NCI-H446 treated with DMSO at 0.1 percent for 48 hours (cell line): ENCODE data around the gene IL17C.
"Not testable (repeated sequence)": the region's sequence is repeated elsewhere in the genome, so short reads cannot be mapped to it uniquely, and the experiment has no call there.

ENCODE experiments used
- DNase-seq: peaks from one replicate; lab custom pipeline; 2025; lab: John Stamatoyannopoulos, UW

The IL17C gene

DNA sequence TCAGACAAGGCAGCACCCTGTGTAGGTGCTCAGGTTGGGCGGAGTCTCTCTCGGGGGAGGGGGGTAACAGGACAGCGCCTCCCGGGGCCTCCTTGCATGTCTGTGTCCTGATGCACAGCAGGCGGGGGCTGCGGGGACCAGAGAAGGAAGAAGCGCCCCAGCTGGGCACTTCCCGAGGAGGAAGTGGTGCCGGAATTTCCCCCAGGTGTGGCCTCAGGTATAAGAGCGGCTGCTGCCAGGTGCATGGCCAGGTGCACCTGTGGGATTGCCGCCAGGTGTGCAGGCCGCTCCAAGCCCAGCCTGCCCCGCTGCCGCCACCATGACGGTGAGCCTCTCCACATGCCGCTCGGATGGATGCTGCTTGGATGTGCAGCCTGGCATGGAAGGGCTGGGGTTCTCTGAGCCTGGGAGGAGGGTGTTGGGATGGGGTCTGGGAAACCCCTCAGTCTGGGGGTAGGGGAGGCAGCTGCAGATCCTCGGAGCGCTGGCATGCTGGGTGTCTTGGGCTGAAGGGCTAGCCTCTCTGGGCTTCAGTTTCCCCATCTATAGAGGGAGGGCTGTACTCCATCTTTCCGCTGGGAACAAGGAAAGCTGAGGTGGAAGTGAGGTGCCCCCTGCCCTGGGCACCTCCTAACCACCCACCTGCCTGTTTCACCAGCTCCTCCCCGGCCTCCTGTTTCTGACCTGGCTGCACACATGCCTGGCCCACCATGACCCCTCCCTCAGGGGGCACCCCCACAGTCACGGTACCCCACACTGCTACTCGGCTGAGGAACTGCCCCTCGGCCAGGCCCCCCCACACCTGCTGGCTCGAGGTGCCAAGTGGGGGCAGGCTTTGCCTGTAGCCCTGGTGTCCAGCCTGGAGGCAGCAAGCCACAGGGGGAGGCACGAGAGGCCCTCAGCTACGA, at the start of gene IL17C:
TSS of gene IL17C (plus strand) at position 250 of the 908 bp plus-strand sequence. CDS start at position 320, 70 bp downstream.
- DNase-seq: no peak

GRCh38 chr16:88588754-88589153, 49.6 kb upstream of the IL17C start:
- DNase-seq: no peak

DNA sequence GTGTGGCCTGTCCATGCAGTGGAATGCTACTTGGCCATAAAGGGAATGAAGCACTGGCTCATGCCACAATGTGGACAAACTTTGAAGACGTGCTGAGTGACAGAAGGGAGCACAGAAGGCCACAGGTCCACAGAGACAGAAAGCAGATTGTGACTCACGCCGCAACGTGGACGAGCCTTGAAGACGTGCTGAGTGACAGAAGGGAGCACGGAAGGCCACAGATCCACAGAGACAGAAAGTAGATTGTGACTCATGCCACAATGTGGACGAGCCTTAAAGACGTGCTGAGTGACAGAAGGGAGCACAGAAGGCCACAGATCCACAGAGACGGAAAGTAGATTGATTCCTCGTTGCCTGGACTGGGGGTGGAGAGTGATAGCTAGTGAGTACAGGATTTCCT, 48.9 kb upstream of the IL17C start:
- DNase-seq: no peak

GRCh38 chr16:88591577-88592021, 46.8 kb upstream of the IL17C start:
- no peak for DNase-seq

DNA sequence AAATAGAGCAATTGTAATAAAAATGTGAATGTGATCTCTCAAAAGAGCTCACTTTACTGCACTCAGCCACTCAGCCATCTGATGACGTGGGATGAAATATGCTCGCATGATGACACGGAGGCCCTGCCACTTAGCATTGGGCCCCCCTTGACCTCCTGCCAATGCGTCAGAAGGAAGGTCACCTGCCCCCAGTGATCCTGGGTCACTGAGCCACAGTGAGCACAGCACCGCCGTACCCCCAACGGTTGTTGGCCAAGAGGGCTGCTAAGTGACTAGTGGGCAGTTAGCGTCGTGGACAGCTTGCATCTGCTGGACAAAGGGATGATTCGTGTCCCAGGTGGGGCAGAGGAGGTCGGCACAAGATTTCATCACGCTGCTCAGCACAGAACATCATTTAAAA, 45.3 kb upstream of the IL17C start:
- no peak for DNase-seq

DNA sequence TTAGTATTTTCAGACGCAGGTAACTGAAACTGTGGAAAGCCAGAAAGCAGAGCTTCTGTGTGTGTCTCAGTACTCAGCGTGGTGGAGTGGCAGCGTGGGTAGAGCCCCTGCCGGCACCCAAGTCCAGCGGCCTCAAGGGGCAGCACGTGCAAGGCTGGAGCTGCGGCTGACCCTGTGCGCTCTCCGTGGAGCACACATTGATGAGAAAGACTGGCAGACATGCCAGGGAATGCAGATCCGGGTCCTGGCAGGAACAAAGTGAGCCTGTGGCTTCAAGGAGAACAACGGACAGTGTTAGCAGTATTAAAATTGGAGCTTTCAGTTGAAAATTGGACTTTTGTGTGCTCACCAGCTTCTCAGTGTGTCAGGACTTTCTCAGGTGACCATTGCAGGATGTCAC, 44.9 kb upstream of the IL17C start:
- DNase-seq: no peak

GRCh38 chr16:88593910-88594309, 44.5 kb upstream of the IL17C start:
- no peak for DNase-seq

- DNase-seq: no peak
These were observed 43.3 kb upstream of the IL17C start for GRCh38 chr16:88595101-88595500.

- no peak for DNase-seq
These were observed 42.5 kb upstream of the IL17C start for GRCh38 chr16:88595921-88596320.

DNA sequence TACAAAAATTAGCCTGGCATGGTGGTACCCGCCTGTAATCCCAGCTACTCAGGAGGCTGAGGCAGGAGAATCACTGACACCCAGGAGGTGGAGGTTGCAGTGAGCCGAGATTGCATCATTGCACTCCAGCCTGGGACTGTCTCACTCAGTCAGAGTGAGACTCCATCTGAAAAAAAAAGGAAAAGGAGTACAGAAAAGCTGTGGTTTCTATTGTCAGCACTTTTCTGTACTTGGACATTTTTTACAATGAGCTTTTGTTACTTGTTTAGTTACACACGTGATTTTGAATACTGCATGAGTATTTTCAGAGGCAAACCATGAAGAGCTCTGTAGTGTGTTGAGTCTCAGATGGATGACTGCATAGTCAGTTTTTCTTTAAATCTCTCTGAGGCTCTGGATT, 41.9 kb upstream of the IL17C start:
- DNase-seq: no peak

- DNase-seq: no peak
These were observed 40.4 kb upstream of the IL17C start for GRCh38 chr16:88597856-88598491.

DNA sequence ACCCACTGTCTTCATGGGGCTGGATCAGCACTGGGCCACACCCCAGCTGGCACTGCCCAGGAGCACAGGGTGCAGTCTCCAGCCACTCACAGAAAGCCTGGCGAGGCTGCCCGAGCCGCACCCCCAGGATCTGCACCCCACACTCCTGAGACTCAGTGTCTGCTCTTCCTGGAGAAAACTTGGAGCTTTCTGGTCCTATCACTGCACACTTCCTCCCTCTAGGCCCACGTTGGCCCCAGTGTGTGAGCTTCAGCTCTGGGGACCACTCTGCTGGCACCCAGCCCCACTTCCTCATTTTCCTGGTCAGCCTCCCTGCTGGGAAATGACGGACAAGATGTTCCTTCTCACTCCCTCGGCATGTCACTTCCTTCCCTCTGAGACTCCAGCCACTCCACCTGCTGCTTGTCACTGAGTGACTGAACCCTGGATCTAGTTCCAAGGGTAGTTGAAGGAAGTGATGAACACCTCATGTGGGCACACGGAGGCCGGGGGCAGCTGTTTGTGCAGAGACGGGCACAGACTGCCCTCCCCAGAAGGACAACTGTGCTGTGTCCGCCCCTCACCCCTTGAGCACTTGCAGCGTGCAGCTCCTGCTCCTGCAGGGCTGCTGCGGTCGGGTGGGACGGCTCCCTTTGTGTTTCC, 39.2 kb upstream of the IL17C start:
- no peak for DNase-seq

DNA sequence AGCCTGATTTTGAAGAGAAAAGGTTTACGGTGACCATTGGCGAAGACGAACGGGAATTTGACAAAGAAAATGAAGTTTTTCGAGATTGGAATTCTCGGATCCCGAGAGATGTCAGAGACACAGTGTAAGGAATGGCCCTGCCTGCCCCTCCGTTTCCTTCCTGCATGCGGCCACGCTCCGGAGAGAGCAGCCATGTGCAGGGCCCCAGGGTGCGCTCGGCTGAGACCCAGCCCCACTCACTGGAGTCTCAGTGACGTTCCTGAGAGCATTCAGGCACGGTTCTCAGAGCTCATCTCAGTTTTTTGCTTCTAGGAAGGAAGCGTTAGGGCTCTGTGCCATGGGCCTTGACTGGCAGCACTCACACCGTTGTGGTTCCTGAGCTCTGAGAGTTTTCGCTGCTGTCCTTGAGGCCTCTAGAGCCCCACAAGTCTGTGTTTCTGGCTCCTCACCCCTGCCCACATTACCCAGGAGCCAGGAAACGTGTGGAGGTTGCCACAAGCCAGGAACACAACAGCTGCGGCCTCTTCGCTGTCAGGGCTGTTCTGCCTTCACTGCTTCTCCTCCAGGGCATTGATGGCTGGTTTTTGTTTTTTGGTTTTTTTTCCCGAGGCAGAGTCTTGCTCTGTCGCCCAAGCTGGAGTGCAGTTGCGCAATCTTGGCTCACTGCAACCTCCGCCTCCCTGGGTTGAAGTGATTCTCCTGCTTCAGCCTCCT, 38.4 kb upstream of the IL17C start:
- DNase-seq: no peak

DNA sequence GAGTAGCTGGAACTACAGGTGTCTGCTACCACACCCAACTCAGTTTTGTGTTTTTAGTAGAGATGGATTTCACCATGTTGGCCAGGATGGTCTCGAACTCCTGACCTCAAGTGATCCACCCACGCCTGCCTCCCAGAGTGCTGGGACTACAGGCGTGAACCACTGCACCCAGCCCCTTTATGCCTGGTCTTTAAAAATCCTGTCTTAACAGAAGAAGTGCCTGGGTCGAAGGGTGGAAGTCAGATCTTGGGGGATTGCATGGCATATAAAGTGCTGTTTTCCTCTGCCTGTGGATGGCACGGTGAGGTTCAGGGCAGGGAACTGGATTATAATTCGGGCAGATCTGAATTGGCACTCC, 37.9 kb upstream of the IL17C start:
- no peak for DNase-seq

- DNase-seq: no peak
These were observed 36.9 kb upstream of the IL17C start for GRCh38 chr16:88601313-88602036.

GRCh38 chr16:88602091-88602490, 36.3 kb upstream of the IL17C start:
- no peak for DNase-seq

DNA sequence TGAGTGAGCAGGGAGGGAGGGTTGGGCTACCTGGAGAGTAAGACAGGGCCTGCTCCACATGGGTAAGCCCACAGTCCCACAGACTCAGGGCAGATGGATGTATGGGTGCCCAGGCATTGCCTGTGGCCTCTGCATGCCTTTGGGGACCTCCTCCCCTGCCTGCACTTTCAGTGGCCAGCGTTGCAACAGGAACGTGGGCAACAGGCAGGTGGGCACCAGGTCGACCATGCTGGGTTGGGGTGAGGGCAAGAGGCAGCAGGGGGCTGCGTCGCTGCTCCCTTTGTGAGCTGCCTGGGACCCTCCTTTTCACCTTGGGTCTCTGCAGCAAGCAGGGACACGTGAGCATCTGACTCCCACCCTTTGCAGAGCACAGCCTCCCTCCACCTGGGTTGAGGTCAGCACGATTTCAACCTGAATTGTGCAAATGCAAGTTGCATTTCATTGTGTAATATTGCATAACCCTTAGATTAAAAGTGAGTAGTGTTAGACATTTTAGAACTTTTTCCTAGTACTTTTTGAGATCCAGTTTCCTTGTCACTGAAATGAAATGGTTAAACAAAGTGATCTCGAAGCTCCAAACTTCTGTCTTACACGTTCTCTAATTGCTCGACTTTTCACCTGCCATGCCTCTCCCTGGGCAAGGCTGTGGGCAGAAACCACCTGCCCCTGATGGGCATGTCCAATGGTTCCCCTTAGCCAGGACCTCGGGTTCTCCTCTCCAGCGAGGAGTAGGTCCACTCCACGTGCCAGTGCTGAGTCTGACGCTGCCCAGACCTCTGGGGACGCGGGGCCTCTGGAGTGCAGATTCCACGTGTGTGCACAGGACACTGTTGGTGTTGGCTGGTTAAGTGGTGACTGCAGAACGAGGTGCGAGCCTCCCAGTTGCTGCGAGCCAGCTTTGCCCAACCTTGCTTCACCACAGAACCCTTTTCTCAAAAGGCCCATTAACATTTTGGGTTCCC, 32.9 kb upstream of the IL17C start:
- DNase-seq: no peak

- DNase-seq: no peak
These were observed 32.1 kb upstream of the IL17C start for GRCh38 chr16:88606148-88606757.

DNA sequence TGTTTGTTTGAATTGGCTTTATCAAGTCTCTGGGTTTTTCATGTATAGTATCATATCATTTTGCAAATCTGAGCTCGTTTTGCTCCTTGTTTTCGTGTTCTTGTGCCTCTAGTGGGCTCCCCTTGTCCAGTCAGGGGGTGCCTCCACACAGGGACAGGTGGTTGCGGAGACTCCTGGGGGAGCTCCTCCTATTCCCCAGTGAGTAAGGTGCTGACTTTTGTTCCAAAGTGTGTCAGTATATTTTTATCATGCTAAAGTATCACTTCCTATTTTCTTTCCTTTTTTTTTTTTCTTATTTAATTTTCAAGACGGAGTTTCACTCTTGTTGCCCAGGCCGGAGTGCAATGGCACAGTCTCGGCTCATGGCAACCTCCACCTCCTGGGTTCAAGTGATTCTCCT, 30.3 kb upstream of the IL17C start:
- no peak for DNase-seq

DNA sequence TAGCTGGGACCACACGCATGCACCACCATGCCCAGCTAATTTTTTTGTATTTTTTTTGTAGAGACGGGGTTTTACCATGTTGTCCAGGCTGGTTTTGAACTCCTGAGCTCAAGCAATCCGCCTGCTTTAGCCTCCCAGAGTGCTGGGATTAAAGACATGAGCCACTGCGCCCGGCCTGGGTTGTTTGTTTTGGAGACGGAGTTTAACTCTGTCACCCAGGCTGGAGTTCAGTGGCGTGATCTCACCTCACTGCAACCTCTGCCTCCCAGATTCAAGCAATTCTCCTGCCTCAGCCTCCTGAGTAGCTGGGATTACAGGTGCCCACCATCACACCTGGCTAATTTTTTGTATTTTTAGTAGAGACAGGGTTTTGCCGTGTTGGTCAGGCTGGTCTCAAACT, 28.9 kb upstream of the IL17C start:
- not testable (repeated sequence) for DNase-seq
